ENCODE measurements around the gene BABAM2. TPM values are rescaled to one million over a fixed set of nuclear protein-coding genes. Genes with fewer than 3 reads are reported as not detected.
"Not testable (repeated sequence)": the region's sequence is repeated elsewhere in the genome, so short reads cannot be mapped to it uniquely, and the experiment has no call there.

Gene BABAM2
- polyA plus RNA-seq, 2 donors: 9.1 to 18.0 TPM

GRCh38 chr2:27856386-27856785 is 34.1 kb upstream of the BABAM2 start:
- Histone ChIP-seq H3K9me3 (ENCODE audit: control insufficient read depth in 2 of 2, insufficient read depth in 1 of 2, low read depth in 1 of 2, low read length in 1 of 2) (no peaks in the 10 kb centered on the region), H3K4me1 (ENCODE audit: control insufficient read depth in 2 of 2, insufficient read depth in 2 of 2, low read length in 1 of 2) (no peaks in the 10 kb centered on the region), H3K27ac (ENCODE audit: low read depth in 2 of 2, low read length in 1 of 2) (no peak overlapping the region), H3K36me3 (ENCODE audit: control insufficient read depth in 2 of 2, insufficient read depth in 2 of 2, low read length in 1 of 2) (no peaks in the 10 kb centered on the region), H3K4me3 (ENCODE audit: low read depth in 1 of 2, low read length in 2 of 2) (no peak overlapping the region), H3K27me3 (ENCODE audit: control insufficient read depth in 1 of 2, insufficient read depth in 2 of 2, low read length in 2 of 2) (no peaks in the 10 kb centered on the region)
- WGBS, 2 donors: 71 to 79% methylated on average over 3 of the region's 3 CpGs

- no peak overlapping the region for H3K4me3 ChIP-seq (ENCODE audit: low read depth in 1 of 2, low read length in 2 of 2)
- no peaks in the 10 kb centered on the region for H3K27me3 ChIP-seq (ENCODE audit: control insufficient read depth in 1 of 2, insufficient read depth in 2 of 2, low read length in 2 of 2)
- no peaks in the 10 kb centered on the region for H3K36me3 ChIP-seq (ENCODE audit: control insufficient read depth in 2 of 2, insufficient read depth in 2 of 2, low read length in 1 of 2)
- no peaks in the 10 kb centered on the region for H3K4me1 ChIP-seq (ENCODE audit: control insufficient read depth in 2 of 2, insufficient read depth in 2 of 2, low read length in 1 of 2)
- no peaks in the 10 kb centered on the region for H3K9me3 ChIP-seq (ENCODE audit: control insufficient read depth in 2 of 2, insufficient read depth in 1 of 2, low read depth in 1 of 2, low read length in 1 of 2)
- WGBS, 2 donors: 93 to 95% methylated on average over 3 of the region's 3 CpGs
- H3K27ac ChIP-seq (ENCODE audit: low read depth in 2 of 2, low read length in 1 of 2): no peak overlapping the region
Measured at GRCh38 chr2:27856956-27857355, 33.6 kb upstream of the BABAM2 start.

GRCh38 chr2:27857417-27858172 is 32.9 kb upstream of the BABAM2 start:
- Histone ChIP-seq H3K27ac (ENCODE audit: low read depth in 2 of 2, low read length in 1 of 2) (no peak overlapping the region), H3K4me3 (ENCODE audit: low read depth in 1 of 2, low read length in 2 of 2) (no peak overlapping the region), H3K36me3 (ENCODE audit: control insufficient read depth in 2 of 2, insufficient read depth in 2 of 2, low read length in 1 of 2) (no peaks in the 10 kb centered on the region), H3K9me3 (ENCODE audit: control insufficient read depth in 2 of 2, insufficient read depth in 1 of 2, low read depth in 1 of 2, low read length in 1 of 2) (no peaks in the 10 kb centered on the region), H3K4me1 (ENCODE audit: control insufficient read depth in 2 of 2, insufficient read depth in 2 of 2, low read length in 1 of 2) (peaks cover 0 to 3% of the 10 kb centered on the region in 2 donors), H3K27me3 (ENCODE audit: control insufficient read depth in 1 of 2, insufficient read depth in 2 of 2, low read length in 2 of 2) (no peaks in the 10 kb centered on the region)
- 73% methylated on average over 4 of the region's 4 CpGs for WGBS, 2 donors

GRCh38 chr2:27860111-27860510 is 30.4 kb upstream of the BABAM2 start:
- H3K9me3 ChIP-seq (ENCODE audit: control insufficient read depth in 2 of 2, insufficient read depth in 1 of 2, low read depth in 1 of 2, low read length in 1 of 2): no peaks in the 10 kb centered on the region
- H3K36me3 ChIP-seq (ENCODE audit: control insufficient read depth in 2 of 2, insufficient read depth in 2 of 2, low read length in 1 of 2): no peaks in the 10 kb centered on the region
- H3K4me1 ChIP-seq (ENCODE audit: control insufficient read depth in 2 of 2, insufficient read depth in 2 of 2, low read length in 1 of 2): peaks cover 0 to 3% of the 10 kb centered on the region in 2 donors
- H3K4me3 ChIP-seq (ENCODE audit: low read depth in 1 of 2, low read length in 2 of 2): no peak overlapping the region
- H3K27ac ChIP-seq (ENCODE audit: low read depth in 2 of 2, low read length in 1 of 2): no peak overlapping the region
- no peaks in the 10 kb centered on the region for H3K27me3 ChIP-seq (ENCODE audit: control insufficient read depth in 1 of 2, insufficient read depth in 2 of 2, low read length in 2 of 2)

- no peaks in the 10 kb centered on the region for H3K27me3 ChIP-seq (ENCODE audit: control insufficient read depth in 1 of 2, insufficient read depth in 2 of 2, low read length in 2 of 2)
- peaks cover 0 to 3% of the 10 kb centered on the region in 2 donors for H3K4me1 ChIP-seq (ENCODE audit: control insufficient read depth in 2 of 2, insufficient read depth in 2 of 2, low read length in 1 of 2)
- no peak overlapping the region for H3K27ac ChIP-seq (ENCODE audit: low read depth in 2 of 2, low read length in 1 of 2)
- no peak overlapping the region for H3K4me3 ChIP-seq (ENCODE audit: low read depth in 1 of 2, low read length in 2 of 2)
- no peaks in the 10 kb centered on the region for H3K36me3 ChIP-seq (ENCODE audit: control insufficient read depth in 2 of 2, insufficient read depth in 2 of 2, low read length in 1 of 2)
- 43 to 49% methylated on average over 1 of the region's 1 CpG for WGBS, 2 donors
- H3K9me3 ChIP-seq (ENCODE audit: control insufficient read depth in 2 of 2, insufficient read depth in 1 of 2, low read depth in 1 of 2, low read length in 1 of 2): no peaks in the 10 kb centered on the region
Measured at GRCh38 chr2:27863146-27863545, 27.4 kb upstream of the BABAM2 start.

- H3K27me3 ChIP-seq (ENCODE audit: control insufficient read depth in 1 of 2, insufficient read depth in 2 of 2, low read length in 2 of 2); H3K9me3 ChIP-seq (ENCODE audit: control insufficient read depth in 2 of 2, insufficient read depth in 1 of 2, low read depth in 1 of 2, low read length in 1 of 2); H3K36me3 ChIP-seq (ENCODE audit: control insufficient read depth in 2 of 2, insufficient read depth in 2 of 2, low read length in 1 of 2); H3K27ac ChIP-seq (ENCODE audit: low read depth in 2 of 2, low read length in 1 of 2); H3K4me1 ChIP-seq (ENCODE audit: control insufficient read depth in 2 of 2, insufficient read depth in 2 of 2, low read length in 1 of 2); H3K4me3 ChIP-seq (ENCODE audit: low read depth in 1 of 2, low read length in 2 of 2): not testable (repeated sequence)
- WGBS, 2 donors: 95 to 96% methylated on average over 5 of the region's 5 CpGs
Measured at GRCh38 chr2:27863955-27864354, 26.6 kb upstream of the BABAM2 start.

- H3K4me1 ChIP-seq (ENCODE audit: control insufficient read depth in 2 of 2, insufficient read depth in 2 of 2, low read length in 1 of 2): peaks cover 0 to 3% of the 10 kb centered on the region in 2 donors
- H3K36me3 ChIP-seq (ENCODE audit: control insufficient read depth in 2 of 2, insufficient read depth in 2 of 2, low read length in 1 of 2): no peaks in the 10 kb centered on the region
Measured at GRCh38 chr2:27866237-27866636, 24.3 kb upstream of the BABAM2 start.

GRCh38 chr2:27869763-27870162 is 20.8 kb upstream of the BABAM2 start:
- Histone ChIP-seq H3K36me3 (ENCODE audit: control insufficient read depth in 2 of 2, insufficient read depth in 2 of 2, low read length in 1 of 2) (peaks cover 0 to 3% of the 10 kb centered on the region in 2 donors), H3K9me3 (ENCODE audit: control insufficient read depth in 2 of 2, insufficient read depth in 1 of 2, low read depth in 1 of 2, low read length in 1 of 2) (no peaks in the 10 kb centered on the region), H3K27ac (ENCODE audit: low read depth in 2 of 2, low read length in 1 of 2) (no peak overlapping the region), H3K27me3 (ENCODE audit: control insufficient read depth in 1 of 2, insufficient read depth in 2 of 2, low read length in 2 of 2) (no peaks in the 10 kb centered on the region), H3K4me1 (ENCODE audit: control insufficient read depth in 2 of 2, insufficient read depth in 2 of 2, low read length in 1 of 2) (no peaks in the 10 kb centered on the region), H3K4me3 (ENCODE audit: low read depth in 1 of 2, low read length in 2 of 2) (no peak overlapping the region)
- 85 to 88% methylated on average over 6 of the region's 6 CpGs for WGBS, 2 donors

More at GRCh38 chr2:27866237-27866636, 24.3 kb upstream of the BABAM2 start:
- H3K27ac ChIP-seq (ENCODE audit: low read depth in 2 of 2, low read length in 1 of 2): no peak overlapping the region
- no peaks in the 10 kb centered on the region for H3K27me3 ChIP-seq (ENCODE audit: control insufficient read depth in 1 of 2, insufficient read depth in 2 of 2, low read length in 2 of 2)
- H3K9me3 ChIP-seq (ENCODE audit: control insufficient read depth in 2 of 2, insufficient read depth in 1 of 2, low read depth in 1 of 2, low read length in 1 of 2): no peaks in the 10 kb centered on the region
- WGBS, 2 donors: 64 to 82% methylated on average over 1 of the region's 1 CpG
- no peak overlapping the region for H3K4me3 ChIP-seq (ENCODE audit: low read depth in 1 of 2, low read length in 2 of 2)

- Histone ChIP-seq H3K4me1 (ENCODE audit: control insufficient read depth in 2 of 2, insufficient read depth in 2 of 2, low read length in 1 of 2) (no peaks in the 10 kb centered on the region), H3K36me3 (ENCODE audit: control insufficient read depth in 2 of 2, insufficient read depth in 2 of 2, low read length in 1 of 2) (peaks cover 0 to 3% of the 10 kb centered on the region in 2 donors), H3K27me3 (ENCODE audit: control insufficient read depth in 1 of 2, insufficient read depth in 2 of 2, low read length in 2 of 2) (no peaks in the 10 kb centered on the region), H3K27ac (ENCODE audit: low read depth in 2 of 2, low read length in 1 of 2) (no peak overlapping the region), H3K9me3 (ENCODE audit: control insufficient read depth in 2 of 2, insufficient read depth in 1 of 2, low read depth in 1 of 2, low read length in 1 of 2) (no peaks in the 10 kb centered on the region), H3K4me3 (ENCODE audit: low read depth in 1 of 2, low read length in 2 of 2) (no peak overlapping the region)
- 70 to 82% methylated on average over 3 of the region's 3 CpGs for WGBS, 2 donors
Measured at GRCh38 chr2:27870724-27871123, 19.8 kb upstream of the BABAM2 start.

- 58 to 81% methylated on average over 3 of the region's 3 CpGs for WGBS, 2 donors
- H3K4me1 ChIP-seq (ENCODE audit: control insufficient read depth in 2 of 2, insufficient read depth in 2 of 2, low read length in 1 of 2): no peaks in the 10 kb centered on the region
- H3K27ac ChIP-seq (ENCODE audit: low read depth in 2 of 2, low read length in 1 of 2): peak overlapping the region in 1 of 2 donors; percentile 10
- no peak overlapping the region for H3K4me3 ChIP-seq (ENCODE audit: low read depth in 1 of 2, low read length in 2 of 2)
- no peaks in the 10 kb centered on the region for H3K9me3 ChIP-seq (ENCODE audit: control insufficient read depth in 2 of 2, insufficient read depth in 1 of 2, low read depth in 1 of 2, low read length in 1 of 2)
- H3K27me3 ChIP-seq (ENCODE audit: control insufficient read depth in 1 of 2, insufficient read depth in 2 of 2, low read length in 2 of 2): no peaks in the 10 kb centered on the region
- peaks cover 0 to 3% of the 10 kb centered on the region in 2 donors for H3K36me3 ChIP-seq (ENCODE audit: control insufficient read depth in 2 of 2, insufficient read depth in 2 of 2, low read length in 1 of 2)
Measured at GRCh38 chr2:27871802-27872201, 18.7 kb upstream of the BABAM2 start.
